GM12878 (cell line): ENCODE measurements around the gene BRD3. TPM values are rescaled to one million over a fixed set of nuclear protein-coding genes. Genes with fewer than 3 reads are reported as not detected.

ENCODE experiments used
- ATAC-seq: fragments of 200-7000 bp; cut with Tn5 transposase; 3 replicates; pipeline ENCODE4 v1.9.1; 2020; ENCODE audit warnings: mild to moderate bottlenecking, moderate library complexity
- BruUV-seq: library from RNA; stranded (reverse); fragments of 400-500 nt; replicated peaks from 2 replicates; lab custom pipeline; 2021; lab: Mats Ljungman, UMichigan
- CTCF ChIA-PET: fragments of 300-600 bp; sonication (Branson Sonifier 250); formaldehyde crosslinking; extraction: SDS; loops from one replicate; lab custom pipeline; 2021; ENCODE audit warnings: inconsistent platforms; lab: Yijun Ruan, JAX
- POLR2A ChIA-PET: fragments of 350-600 bp; formaldehyde crosslinking; extraction: SDS; loops from one replicate; lab custom pipeline; 2021; ENCODE audit warnings: inconsistent platforms; lab: Charles Lee
- RAD21 ChIA-PET: fragments of 300-600 bp; sonication (Branson Sonifier 250); formaldehyde crosslinking; loops from one replicate; lab custom pipeline; 2023; ENCODE audit warnings: antibody characterized with exemption; ENCODE audit not compliant: unreplicated experiment; lab: Charles Lee
- SMC1A ChIA-PET: fragments of 300-600 bp; sonication (Branson Sonifier 250); formaldehyde crosslinking; loops from one replicate; lab custom pipeline; 2023; ENCODE audit not compliant: unreplicated experiment, uncharacterized antibody; lab: Charles Lee
- DNase-seq: peaks from one replicate; pipeline ENCODE4 v3.0.0-alpha.2; 2011; ENCODE audit warnings: low read depth, low spot score
- FAIRE-seq: peaks from 3 replicates; lab custom pipeline; 2011; peaks lifted over from hg19 to GRCh38; lab: Jason Lieb, UNC
- H2AFZ ChIP-seq: 2 replicates; pipeline ENCODE4 v1.6.0; 2011; ENCODE audit warnings: low read depth, low read length, control low read depth; ENCODE audit not compliant: control insufficient read depth
- H3K27ac ChIP-seq: 2 replicates; pipeline ENCODE4 v1.5.1; 2011; ENCODE audit warnings: control low read depth; ENCODE audit not compliant: control insufficient read depth, insufficient read depth
- H3K27me3 ChIP-seq, 2 experiments: replicated peaks in 1 of 2; 2 replicates each; pipeline versions ENCODE4 v1.6.0 to v1.6.1; 2011; ENCODE audit warnings: low read length in 1 of 2; ENCODE audit not compliant: control insufficient read depth in 2 of 2, insufficient read depth in 2 of 2
- H3K36me3 ChIP-seq, 2 experiments: 2 replicates each; pipeline ENCODE4 v1.5.1; 2011; ENCODE audit warnings: low read length in 1 of 2; ENCODE audit not compliant: control insufficient read depth in 2 of 2, insufficient read depth in 2 of 2
- H3K4me1 ChIP-seq: 2 replicates; pipeline ENCODE4 v1.6.1; 2011; ENCODE audit warnings: mild to moderate bottlenecking, low read length, moderate library complexity, mixed read lengths; ENCODE audit not compliant: control insufficient read depth, insufficient read depth
- H3K4me2 ChIP-seq: 2 replicates; pipeline ENCODE4 v1.6.0; 2011; ENCODE audit warnings: control low read depth; ENCODE audit not compliant: control insufficient read depth, insufficient read depth
- H3K4me3 ChIP-seq: fragments of 200-600 bp; sonication (generic); 2 replicates; pipeline ENCODE4 v1.5.1; 2016
- H3K79me2 ChIP-seq: 2 replicates; pipeline ENCODE4 v1.6.0; 2011; ENCODE audit warnings: low read length; ENCODE audit not compliant: control insufficient read depth, insufficient read depth
- H3K9ac ChIP-seq: 2 replicates; pipeline ENCODE4 v1.8.0; 2011; ENCODE audit warnings: low read length, control low read depth, mixed read lengths; ENCODE audit not compliant: control insufficient read depth, insufficient read depth
- H3K9me3 ChIP-seq: replicated peaks from 3 replicates; pipeline ENCODE4 v1.5.1; 2011; ENCODE audit warnings: mild to moderate bottlenecking, low read length; ENCODE audit not compliant: control insufficient read depth, insufficient read depth
- H4K20me1 ChIP-seq: 2 replicates; pipeline ENCODE4 v1.6.0; 2011; ENCODE audit not compliant: control insufficient read depth, insufficient read depth
- CHD1 ChIP-seq: IDR thresholded peaks from 2 replicates; pipeline ENCODE4 v1.6.1; 2012; ENCODE audit warnings: low read depth, low read length, improper control_type of control experiment
- EZH2 ChIP-seq: IDR thresholded peaks from 2 replicates; pipeline ENCODE4 v1.6.1; 2012; ENCODE audit warnings: low read depth, mild to moderate bottlenecking, control low read depth, inconsistent platforms, low read length, borderline replicate concordance; ENCODE audit not compliant: control insufficient read depth
- HDAC2 ChIP-seq: fragments of 200-600 bp; sonication (generic); IDR thresholded peaks from 2 replicates; pipeline ENCODE4 v1.6.1; 2017
- IKZF2 ChIP-seq, 2 experiments: fragments of 450-650 bp; IDR thresholded peaks; 2 replicates each; pipeline ENCODE4 v1.6.1; 2017; ENCODE audit warnings: mild to moderate bottlenecking in 2 of 2, moderate library complexity in 2 of 2
- KLF5 ChIP-seq: fragments of 450-650 bp; IDR thresholded peaks from 2 replicates; pipeline ENCODE4 v1.6.1; 2014; ENCODE audit warnings: mild to moderate bottlenecking; ENCODE audit not compliant: partially characterized antibody
- NFXL1 ChIP-seq: fragments of 450-650 bp; IDR thresholded peaks from 2 replicates; pipeline ENCODE4 v1.6.1; 2017; ENCODE audit warnings: antibody characterized with exemption, mild to moderate bottlenecking, borderline replicate concordance
- RUNX3 ChIP-seq: IDR thresholded peaks from 2 replicates; pipeline ENCODE4 v1.6.1; 2012; ENCODE audit warnings: low read length, inconsistent platforms
- SMAD5 ChIP-seq: IDR thresholded peaks from 2 replicates; pipeline ENCODE4 v1.6.1; 2016; ENCODE audit warnings: antibody characterized with exemption, low read depth
- SP1 ChIP-seq: IDR thresholded peaks from one replicate; pipeline ENCODE4 v1.6.1; 2011; ENCODE audit warnings: low read depth, low read length
- TCF7 ChIP-seq: IDR thresholded peaks from 2 replicates; pipeline ENCODE4 v1.6.1; 2014; ENCODE audit warnings: antibody characterized with exemption, borderline replicate concordance
- USF1 ChIP-seq: IDR thresholded peaks from 2 replicates; pipeline ENCODE4 v1.6.1; 2011; ENCODE audit warnings: borderline replicate concordance, low read depth, mild to moderate bottlenecking, moderate library complexity, mixed read lengths, low read length; ENCODE audit not compliant: insufficient read depth; ENCODE audit errors: extremely low read length
- YY1 ChIP-seq: IDR thresholded peaks from 2 replicates; pipeline ENCODE4 v1.6.1; 2011; ENCODE audit warnings: low read depth, mild to moderate bottlenecking, low read length
- ZBED1 ChIP-seq: IDR thresholded peaks from 2 replicates; pipeline ENCODE4 v1.6.1; 2016; ENCODE audit warnings: borderline replicate concordance
- ZBTB11 ChIP-seq: fragments of 450-650 bp; formaldehyde crosslinking; IDR thresholded peaks from 2 replicates; pipeline ENCODE4 v1.5.0; 2022; ENCODE audit warnings: mild to moderate bottlenecking, missing genetic modification characterization
- WGBS: methylation state at CpG from one replicate; pipeline ENCODE4 v1.1.6; 2016; ENCODE audit warnings: low lambda C conversion rate; ENCODE audit not compliant: insufficient replicate concordance, insufficient coverage; ENCODE audit errors: missing lambda C conversion rate; 5-methylcytosine and 5-hydroxymethylcytosine counted together
- in situ Hi-C: fragments of 300-500 bp; cut with MboI; formaldehyde crosslinking; loops from 9 replicates; pipeline ENCODE4 v1.14.3; 2018; ENCODE audit warnings: mixed read lengths
- intact Hi-C: fragments of 100-400 bp; cut with micrococcal nuclease; formaldehyde crosslinking; loops from one replicate; pipeline ENCODE4 v1.14.2; 2022; ENCODE audit not compliant: unreplicated experiment
- polyA plus RNA-seq, 11 experiments: library from polyadenylated mRNA; depleted of rRNA in 4 of 11; unstranded in 6 of 11; stranded (reverse) in 5 of 11; fragments of >200 nt; fragmentation: Nextera tagmentation in 4 of 11; fragmentation: Illumina TruSeq in 1 of 11; extraction: Ambion mirVana in 4 of 11; extraction: Trizol in 1 of 11; gene quantifications; 1 replicate in 1 of 11; 2 replicates in 10 of 11; pipeline versions ENCODE4 v1.2.1 to v1.2.3, GENCODE V29; 2011 to 2016; ENCODE audit warnings: inconsistent platforms in 2 of 11, missing spikeins in 2 of 11, low read depth in 1 of 11
- total RNA-seq, 4 experiments: library from RNA; depleted of rRNA in 3 of 4; stranded (reverse); fragments of >200 nt in 3 of 4; fragmentation: Illumina TruSeq in 1 of 4; extraction: Trizol in 1 of 4; gene quantifications; 2 replicates each; pipeline versions ENCODE4 v1.2.1 to v1.2.3, GENCODE V29; 2013 to 2021

BRD3 gene
- total and polyA plus RNA-seq, 10 of the 15 experiments (the other 5 are each of a cell fraction or from before 2014, with no cell fraction given) = 0.53 to 20.8 (median 4.8) TPM

- TF ChIP-seq ZBTB11 (CRISPR knock-in tag) (no peak), SP1 (no peak), CHD1 (no peak), NFXL1 (no peak), IKZF2 (IDR thresholded peaks at IDR 0.05) (no peak), HDAC2 (no peak), EZH2 (no peak), ZBED1 (no peak)
- TF ChIP-seq, all 136 proteins: peak for 0
These were observed 19.3 kb downstream of the BRD3 start (continued) for GRCh38 chr9:134048582-134048968.

GRCh38 chr9:134047868-134048581 is 19.8 kb downstream of the BRD3 start:
- RAD21 ChIA-PET = no interaction called here
- SMC1A ChIA-PET = no interaction called here
- TF ChIP-seq RUNX3 (no peak), USF1 (no peak), SMAD5 (no peak), TCF7 (no peak), YY1 (no peak), KLF5 (no peak)
- in situ Hi-C loops = no loop called here
- no peaks in the 10 kb centered on the region for H4K20me1 ChIP-seq
- no peaks in the 10 kb centered on the region for H3K4me1 ChIP-seq
- 97% methylated on average over 49 of the region's 53 CpGs for WGBS
- intact Hi-C loops = no loop called here
- no peaks in the 10 kb centered on the region for H3K9me3 ChIP-seq
- peaks cover 0 to 27% of the 10 kb centered on the region in 2 experiments; a peak in 3 of 4 replicates for H3K36me3 ChIP-seq
- no peak overlapping the region for H3K9ac ChIP-seq
- DNase-seq (no peak), ATAC-seq (no peak), FAIRE-seq (no peak)
- no peaks in the 10 kb centered on the region for H3K79me2 ChIP-seq
- BruUV-seq = no TSS peak
- no peaks in the 10 kb centered on the region for H3K27me3 ChIP-seq
- POLR2A ChIA-PET = no interaction called here
- H3K27ac ChIP-seq = no peak overlapping the region
- no peak overlapping the region for H2AFZ ChIP-seq
- H3K4me3 ChIP-seq = no peak overlapping the region
- no peak overlapping the region for H3K4me2 ChIP-seq
- CTCF ChIA-PET = no interaction called here
